ENCODE data around the gene MRPL33.

- no peak for TF ChIP-seq CTCF (conservative IDR thresholded peaks at IDR 0.05 in 1 of 2, IDR thresholded peaks at IDR 0.05 in 1 of 2; ENCODE audit: extremely low read depth in 1 of 2, insufficient read depth in 1 of 2, low read depth in 1 of 2, low read length in 2 of 2)
- TF ChIP-seq EZH2 (IDR thresholded peaks at IDR 0.05; ENCODE audit: borderline replicate concordance, low read length): no peak
Measured at GRCh38 chr2:27729614-27730013, 41.9 kb upstream of the MRPL33 start.
